HG02981 (cell line): ENCODE results near the gene VAMP2.
"Not testable (repeated sequence)": the region's sequence is repeated elsewhere in the genome, so short reads cannot be mapped to it uniquely, and the experiment has no call there.

Experiments used
- ATAC-seq: cut with Tn5 transposase; IDR thresholded peaks from one replicate; pipeline ENCODE4 v1.9.1; 2021; ENCODE audit warnings: mild to moderate bottlenecking, moderate library complexity; ENCODE audit not compliant: unreplicated experiment

The VAMP2 gene

DNA sequence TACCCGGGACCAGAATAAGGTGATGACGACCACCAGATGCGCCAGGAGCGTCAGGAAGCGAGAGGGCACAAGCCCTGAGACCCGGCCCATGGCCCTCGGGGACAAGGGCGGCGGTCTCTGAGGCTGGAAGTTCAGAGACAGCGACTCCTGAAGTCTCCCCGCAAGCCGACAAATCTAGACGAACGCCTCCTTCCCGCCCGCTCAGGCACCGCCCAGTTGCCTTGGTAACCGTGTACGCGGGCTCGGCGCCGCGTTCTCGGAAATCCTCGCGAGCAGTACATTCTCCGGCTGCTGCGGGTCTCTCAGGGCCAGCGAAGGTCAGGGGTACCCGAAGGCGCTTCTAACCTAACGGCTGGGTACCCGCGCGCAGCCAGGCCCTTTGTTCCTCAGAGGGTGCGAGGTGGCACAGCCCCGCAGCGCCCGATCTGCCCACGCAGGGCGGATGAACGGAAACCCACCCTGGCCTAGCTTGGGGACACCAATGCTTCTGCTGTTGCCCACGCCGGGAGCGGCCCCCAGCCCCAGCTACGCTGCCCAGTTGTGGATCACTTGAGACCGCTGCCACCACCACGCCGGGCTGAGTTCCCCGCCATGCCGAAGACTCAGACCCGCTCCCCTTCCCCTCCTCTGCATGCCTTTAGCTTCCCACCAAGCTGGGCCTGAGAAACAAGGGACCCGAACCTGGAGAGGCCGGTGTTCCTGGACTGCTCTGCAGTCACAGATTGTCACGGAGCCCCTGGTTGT lies 13.6 kb upstream of the VAMP2 start, which contains the start of gene TMEM107:
Gene TMEM107, minus strand, starts transcription at position 184 of the 744 bp plus-strand sequence. Its CDS starts 94 bp downstream, at position 90.
- ATAC-seq: no peak

DNA sequence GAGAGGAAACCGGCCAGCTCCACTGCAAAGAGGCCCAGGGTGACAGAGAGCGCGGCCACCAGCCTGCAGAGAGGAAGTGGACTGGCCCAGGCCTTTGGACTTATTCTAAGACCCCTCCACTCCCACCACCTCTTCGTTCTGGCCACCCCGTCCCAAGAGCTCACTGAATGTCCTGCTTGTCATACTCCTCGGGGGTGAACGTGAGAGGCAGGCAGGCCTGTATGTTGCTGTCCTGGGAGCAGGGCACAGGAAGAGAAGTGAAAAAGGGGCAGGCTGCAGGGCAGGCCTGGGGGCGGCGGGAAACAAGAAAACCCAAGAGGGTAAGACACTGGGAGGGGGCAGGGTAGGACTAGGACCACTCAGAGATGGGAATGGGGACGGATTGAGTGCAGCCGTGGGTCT lies 13.0 kb upstream of the VAMP2 start:
- no peak for ATAC-seq

DNA sequence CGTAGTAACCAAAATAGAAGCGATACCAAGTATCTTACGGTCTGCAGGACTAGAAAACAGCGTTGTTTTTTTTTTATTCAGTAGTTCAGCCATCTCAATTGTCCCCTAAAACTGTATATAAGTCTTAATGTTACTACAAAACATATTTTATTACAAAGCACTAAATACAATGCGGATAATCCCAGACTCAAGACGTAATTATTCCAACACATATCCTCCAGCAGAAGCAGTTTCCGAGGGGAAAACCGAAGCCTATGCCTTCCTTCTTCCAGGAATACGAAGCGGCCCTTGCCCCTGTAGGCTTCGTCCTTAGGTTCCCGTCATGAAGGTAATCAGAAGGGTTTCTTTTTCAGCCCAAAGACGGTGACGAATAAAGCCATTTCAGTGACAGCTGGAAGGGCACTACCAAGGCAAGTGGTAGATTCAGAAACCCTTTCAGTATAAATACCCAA lies 11.1 kb upstream of the VAMP2 start:
- ATAC-seq: no peak

DNA sequence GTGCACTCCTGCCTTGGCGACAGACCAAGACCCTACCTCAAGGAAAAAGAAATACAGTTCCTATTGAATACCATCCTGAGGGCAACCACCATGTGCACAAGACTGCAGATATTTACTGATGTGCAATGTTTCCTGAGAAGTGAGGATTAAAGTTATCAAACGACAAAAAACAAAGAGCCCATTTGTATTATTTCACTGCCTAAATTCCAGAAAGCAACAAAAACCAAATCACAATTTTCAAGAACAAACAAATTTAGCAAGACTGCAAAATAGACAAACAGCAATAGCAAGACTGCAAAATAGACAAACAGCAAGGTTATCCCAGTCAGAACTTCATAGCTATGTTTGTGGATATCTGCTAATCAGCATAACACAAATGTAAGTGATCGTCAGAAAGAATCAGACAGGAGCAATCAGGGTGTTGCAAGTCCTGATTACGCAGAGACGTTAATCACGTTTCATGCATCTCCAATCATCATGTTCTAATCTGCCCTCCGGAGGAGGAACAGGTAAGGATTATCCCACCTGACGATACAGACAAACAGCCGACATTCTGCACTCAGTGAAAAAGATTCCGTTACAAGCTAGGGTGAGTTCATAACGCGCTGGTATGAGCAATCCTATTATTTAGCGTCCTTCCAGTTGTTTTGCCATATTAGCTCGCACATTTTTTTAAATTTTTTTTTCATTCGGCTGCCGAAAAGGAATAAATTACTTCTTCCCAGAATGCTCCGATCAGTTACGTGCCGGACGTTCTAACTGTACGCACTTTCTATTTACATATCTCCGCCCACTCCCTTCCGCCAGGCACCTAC lies 10.5 kb upstream of the VAMP2 start:
- ATAC-seq: peak; percentile 65

DNA sequence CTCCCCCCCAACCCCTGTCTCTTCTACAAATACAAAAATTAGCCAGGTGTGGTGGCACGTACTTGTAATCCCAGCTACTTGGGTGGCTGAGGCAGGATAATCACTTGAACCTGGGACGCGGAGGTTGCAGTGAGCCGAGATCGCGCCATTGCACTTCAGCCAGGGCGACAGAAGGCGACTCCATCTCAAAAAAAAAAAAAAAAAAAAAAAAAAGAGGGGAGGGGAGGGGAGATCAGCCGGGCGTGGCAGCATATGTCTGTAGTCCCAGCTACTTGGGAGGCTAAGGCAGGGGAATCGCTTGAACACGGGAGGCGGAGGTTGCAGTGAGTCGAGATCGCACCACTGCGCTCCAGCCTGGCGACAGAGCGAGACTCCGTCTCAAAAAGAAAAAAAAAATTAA lies 7.4 kb upstream of the VAMP2 start:
- not testable (repeated sequence) for ATAC-seq

DNA sequence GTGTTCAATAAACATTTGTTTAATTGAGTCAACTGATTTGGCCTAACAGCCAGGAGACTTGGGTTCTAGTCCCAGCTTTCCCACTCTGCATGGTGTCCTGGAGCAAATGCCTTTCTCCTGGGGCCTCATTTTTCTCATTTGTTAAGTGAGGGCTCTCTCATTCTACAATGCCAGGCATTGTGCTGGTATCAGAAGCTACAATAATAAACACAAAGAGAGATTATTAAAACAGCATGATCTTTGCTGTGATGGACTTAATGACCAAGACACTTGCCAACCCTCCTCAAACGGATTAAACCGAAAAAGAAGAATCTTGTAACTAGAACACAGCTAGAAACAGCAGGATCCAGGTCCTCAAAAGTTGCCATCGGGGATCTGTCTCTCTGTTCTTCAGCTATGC lies 4.8 kb upstream of the VAMP2 start:
- no peak for ATAC-seq

DNA sequence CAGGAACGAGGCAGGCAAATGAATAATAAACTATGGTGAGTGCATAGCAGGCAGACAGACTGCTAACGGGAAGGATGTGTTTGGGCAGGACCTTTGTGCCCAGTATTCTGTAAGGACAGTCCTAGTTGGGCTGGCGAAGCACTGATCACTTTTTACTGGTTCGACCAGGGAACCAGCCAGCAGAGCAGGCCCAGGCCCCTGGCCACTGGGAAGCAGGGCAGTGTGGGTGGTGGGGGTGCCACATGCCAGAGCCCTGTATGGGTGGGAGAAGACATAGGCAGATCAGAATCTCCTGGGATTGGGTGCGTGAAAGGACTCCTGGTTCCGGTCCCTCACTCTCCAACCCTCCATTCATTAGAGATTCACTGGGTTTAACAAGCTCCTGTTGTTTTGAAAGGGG lies 4.0 kb upstream of the VAMP2 start:
- ATAC-seq: no peak

DNA sequence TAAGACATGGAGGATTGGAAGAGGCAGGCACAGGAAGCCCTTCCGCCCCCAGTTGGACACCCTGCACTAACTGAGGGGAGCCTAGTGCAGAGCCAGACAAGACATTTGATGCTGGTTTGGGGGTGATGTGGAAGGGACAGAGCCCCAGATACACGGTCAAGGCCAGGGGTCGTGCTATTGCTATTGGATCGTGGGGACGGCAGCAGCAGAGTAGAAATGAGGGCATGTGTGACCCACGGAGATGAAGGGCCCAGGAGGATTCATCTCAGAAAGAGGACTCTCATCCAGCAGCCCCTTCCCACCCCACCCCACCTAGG lies 2.0 kb upstream of the VAMP2 start:
- no peak for ATAC-seq

DNA sequence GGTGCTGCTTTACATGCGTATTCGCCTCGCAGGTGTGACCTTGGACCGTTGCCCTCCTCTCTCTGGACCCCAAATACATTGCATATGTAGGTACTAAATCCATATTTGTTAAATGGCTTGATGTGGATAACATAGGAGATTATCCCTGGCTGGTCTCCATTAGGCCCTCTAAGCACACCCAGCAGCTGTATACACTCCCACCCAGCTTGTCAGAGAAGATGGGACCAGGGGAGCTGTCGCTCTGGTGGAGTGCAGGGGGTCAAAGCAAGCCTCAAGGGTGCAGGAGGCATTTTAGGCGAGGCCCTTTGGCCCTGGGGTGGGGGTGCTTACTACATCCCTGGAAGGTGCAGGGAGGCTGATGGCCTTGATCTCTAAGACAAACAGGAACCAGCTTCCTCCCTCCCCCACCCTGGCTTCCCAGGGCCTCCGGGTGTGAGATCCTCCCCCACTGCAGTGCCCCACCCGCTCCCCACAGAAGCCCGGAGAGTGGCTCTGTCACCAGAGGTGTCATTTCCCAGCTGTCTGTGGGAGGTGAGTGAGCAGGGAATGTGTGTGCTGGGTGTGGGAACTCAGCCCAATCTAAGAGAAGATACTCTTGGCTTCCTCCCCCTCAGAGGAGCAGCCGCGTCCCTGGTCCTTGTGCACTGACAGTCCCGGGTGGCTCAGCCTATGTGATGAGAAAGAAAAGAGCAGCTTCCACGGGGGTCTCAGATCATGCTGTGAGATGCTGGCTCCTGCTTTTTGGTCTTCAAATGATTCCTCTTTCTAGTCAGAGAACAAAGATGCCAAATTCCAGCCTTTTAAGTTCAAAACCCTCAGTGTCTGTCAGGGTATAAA lies 1.4 kb upstream of the VAMP2 start:
- ATAC-seq: no peak

DNA sequence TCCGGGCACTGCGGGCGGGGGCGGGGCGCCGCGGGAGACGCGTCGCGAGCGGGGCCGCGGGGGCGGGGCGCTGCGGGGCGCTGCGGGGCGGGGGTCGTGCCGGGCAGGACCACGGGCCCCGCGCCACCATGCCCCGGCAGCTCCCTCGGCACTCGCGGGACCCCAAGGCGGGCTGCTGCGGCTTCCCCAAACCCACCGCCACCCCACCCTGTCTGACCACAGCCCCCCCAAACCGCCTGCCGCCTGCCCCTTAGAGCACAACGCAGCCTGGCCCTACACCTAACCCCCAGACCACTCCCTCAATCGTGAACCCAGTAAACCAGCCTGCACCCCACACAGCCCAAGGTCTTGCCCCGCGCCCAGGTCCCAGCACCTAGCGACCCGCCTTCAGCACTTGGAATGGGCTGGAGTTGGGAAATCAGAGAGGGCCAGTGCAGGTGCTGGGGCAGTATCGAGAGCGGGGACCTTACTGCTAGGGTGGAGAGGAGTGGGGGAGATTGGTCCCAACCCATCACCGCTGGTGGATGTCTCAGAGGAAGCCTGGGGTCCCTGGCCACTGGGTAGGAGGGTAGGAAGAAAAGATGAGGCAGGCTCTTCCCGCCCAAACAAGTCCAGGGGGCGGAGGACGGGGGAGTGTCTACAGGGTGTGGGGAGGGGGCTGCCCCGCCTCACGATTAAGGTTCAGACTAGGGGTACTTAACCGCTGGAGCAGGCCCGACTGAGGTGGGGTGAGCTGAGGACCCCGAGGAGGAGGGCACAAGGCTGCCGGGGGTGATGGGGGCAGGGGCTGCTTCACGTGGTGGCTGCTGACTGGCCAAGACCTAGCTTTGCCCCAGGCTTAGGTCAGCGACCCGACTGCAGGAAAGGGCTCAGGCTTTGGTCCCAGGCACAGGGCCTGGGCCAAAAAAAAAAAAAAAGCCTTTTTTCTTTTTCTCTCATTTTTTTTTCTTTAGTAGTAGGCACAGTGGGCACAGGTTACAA lies 539 bp upstream of the VAMP2 start:
- no peak for ATAC-seq

DNA sequence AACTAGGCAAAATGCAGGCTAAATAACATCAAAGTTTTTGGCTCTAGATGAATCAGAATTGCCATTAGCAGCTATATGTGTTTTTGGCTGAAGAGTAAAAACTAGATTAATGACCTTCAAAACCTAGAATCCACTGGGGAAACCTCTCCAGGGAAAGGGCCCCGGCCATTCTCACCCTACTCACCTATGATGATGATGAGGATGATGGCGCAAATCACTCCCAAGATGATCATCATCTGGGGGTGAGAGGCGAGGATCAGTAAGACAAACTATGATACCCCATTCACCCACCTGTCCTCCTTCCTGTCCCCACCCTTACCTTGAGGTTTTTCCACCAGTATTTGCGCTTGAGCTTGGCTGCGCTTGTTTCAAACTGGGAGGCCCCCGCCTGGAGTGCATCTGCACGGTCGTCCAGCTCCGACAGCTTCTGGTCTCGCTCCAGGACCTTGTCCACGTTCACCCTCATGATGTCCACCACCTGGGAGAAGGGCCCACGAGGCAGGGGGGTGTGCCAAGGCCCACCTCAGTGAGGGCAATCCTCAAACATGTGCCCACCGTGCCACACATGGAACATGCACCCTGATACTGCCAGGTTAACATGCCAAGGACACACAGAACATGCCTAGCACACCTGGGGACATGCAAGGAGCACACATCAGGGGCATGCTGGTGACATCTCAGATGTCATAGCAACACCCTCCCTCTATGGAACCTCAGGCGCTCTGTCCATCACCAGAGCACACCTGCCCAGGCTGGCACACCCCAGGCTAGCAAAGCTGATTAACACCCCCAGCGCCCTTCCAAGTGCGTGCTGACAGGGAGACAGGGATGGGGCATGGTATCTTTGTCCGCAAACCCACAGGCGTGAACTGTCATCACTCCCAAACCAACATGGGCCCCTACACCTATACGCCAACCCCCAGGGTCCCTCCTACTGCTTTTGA lies 1.2 kb downstream of the VAMP2 start:
- no peak for ATAC-seq

DNA sequence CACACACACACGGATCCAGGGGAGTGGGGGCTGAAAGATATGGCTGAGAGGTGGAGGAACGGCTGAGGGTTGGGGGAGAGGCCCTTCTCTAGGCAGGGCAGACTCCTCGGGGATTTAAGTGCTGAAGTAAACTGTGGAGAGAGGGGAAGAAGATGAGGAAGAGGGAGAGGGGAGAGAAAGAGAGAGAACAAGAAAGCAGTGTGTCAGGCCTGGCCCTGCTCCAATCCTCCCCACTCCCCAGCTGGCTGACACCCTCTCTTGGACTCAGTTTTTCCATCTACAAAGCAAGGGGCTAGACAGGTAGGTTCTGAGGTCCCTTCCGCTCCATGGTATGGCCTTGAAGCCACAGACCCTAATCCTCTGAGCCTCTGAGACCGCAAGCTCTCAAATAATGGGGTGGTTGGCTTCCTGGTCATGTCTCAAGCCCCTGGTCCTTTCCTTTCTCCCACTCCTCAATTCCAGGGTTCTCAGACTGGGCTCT lies 2.0 kb downstream of the VAMP2 start:
- ATAC-seq: no peak

DNA sequence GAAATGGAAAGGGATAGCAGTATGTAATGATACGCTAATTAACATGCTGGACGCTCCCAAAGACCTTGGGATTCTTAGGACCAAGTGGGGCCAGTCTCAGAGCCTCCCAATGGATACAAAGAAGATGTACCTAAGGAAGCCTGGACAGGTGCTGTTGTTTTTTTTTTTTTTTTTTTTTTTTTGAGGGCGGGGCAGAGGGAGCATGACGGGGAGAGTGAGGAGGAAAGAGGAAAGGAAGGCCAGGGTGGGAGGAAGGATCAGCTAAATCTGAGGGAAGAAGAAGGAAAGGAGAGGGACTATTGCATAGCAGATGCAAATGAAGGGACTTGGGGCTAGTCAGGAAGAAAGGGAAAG lies 2.5 kb downstream of the VAMP2 start:
- no peak for ATAC-seq

DNA sequence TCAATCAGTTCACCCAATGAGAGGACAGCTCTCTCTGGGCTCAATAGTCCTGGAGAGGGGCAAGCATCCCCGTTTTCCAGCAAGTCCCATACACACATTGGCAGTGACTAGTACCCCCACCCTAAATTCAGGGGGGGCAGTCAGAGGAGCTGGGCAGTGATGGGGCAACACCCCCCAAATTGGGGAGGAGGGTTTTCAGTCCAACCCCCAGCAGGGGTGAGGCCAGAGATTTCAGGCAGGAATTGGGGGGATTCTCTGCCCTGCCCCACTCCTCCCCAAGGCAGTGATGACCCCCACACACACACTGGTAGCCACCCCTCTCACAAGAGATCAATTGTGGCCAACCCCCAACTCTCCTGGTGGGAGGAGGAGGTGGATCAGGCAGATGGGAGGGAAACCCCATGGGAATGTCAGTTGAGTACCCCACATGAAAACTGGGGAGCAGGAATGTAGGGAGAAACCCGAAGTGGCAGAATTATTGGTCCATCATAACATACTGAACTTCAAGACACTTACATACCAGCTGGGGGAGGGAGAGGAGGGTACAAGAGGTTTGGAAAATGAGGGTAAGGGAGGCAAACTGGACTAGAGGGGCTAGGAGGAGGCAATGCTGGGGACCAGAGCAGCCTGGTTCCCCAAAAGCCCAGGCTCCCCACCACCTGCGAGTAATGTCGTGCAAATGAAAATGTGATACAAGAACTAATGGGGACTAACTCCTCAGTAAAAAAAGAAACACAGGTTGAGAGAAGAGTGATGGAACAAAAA lies 3.1 kb downstream of the VAMP2 start:
- no peak for ATAC-seq

DNA sequence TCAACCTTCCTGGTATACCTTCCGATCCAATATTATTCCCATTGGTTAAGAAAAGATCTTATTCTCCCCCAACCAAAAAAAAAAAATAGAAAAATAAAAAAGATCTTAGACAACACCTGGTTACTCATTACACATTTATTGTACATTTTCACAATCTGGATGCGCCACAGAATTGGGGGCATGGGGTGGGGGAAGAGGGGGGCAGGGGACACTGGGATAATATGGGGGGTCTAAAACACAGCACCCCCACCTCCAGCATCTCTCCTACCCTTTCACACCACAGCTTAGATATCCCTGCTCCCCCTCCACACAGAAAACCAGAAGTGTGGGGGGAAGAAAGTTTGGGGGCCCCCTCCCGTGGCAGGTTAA lies 3.7 kb downstream of the VAMP2 start:
- ATAC-seq: no peak

DNA sequence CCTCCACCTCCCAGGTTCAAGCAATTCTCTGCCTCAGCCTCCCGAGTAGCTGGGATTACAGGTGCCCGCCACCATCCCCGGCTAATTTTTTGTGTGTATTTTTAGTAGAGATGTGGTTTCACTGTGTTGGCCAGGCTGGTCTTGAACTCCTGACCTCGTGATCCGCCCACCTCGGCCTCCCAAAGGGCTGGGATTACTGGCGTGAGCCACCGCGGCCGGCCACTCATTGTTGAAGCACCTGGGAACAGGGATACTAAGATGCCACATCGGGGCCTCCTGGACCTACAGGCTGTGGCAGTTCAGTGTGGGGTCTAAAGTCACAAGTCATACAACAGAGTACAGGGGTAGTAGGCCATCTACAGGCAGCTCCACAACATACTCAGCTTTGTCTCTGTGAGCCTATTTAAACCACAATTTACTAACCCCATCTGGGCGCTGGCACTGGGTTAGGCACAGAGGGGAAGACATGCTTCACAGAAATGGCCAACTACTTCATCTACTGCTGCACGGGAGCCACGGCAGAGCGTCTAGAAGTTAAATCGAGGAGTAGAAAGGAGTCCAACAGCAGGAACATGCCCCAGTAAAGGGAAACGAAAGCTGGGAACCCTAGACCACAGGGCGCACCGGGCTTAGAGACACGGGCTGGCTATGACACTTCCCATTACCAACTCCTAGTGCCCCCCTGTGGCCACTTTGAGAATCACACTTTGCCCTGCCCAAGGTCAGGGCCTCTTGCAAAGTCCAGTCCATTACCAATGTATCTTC lies 4.3 kb downstream of the VAMP2 start:
- ATAC-seq: no peak

DNA sequence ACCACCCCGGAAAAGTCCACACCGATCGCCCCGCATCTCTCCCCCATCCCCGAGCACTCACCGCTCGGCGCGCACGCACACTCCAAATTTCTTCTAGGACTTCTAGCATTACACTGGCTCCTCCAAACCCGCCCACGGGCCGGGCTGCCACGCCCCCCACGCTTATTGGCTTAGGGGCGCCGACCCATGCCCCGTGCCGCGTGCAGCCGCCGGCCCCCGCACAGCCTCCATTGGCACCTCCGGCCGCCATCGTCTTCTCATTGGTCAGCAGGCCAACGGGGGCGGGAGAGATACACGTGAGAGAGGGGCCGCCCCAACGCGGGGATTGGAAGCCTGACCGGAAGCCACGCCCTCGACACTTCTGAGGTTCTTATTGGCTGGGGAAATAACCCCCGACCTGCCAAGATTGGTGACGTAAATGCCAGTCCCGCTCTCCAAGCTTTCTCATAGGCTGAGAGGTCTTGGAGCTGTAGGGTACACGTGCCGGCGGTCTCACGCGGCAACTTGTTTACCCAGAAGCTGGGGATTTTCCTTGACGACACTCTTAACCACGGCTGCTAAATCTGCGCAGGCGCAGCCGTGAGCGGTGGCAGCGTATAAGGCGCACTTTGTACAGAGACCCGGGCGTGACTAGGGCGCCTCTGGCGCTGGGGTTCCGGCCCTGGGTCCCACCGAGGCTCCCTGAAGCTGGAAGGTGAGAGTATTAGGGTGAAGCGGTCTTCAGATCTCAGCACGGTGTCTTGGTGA lies 6.3 kb downstream of the VAMP2 start:
- peak; percentile 74 for ATAC-seq
